Memory B cell (primary cell): ENCODE results near the gene ADORA2B.
"Not testable (repeated sequence)": the region's sequence is repeated elsewhere in the genome, so short reads cannot be mapped to it uniquely, and the experiment has no call there.

Experiments
- ATAC-seq: fragments of 150-1000 bp; cut with Tn5 transposase; 2 replicates; pipeline ENCODE4 v1.10.0; 2021; ENCODE audit warnings: low read depth, mild to moderate bottlenecking, moderate library complexity
- DNase-seq, 2 donors: peaks; one replicate each; pipeline ENCODE4 v3.0.0; 2022; ENCODE audit warnings: low spot score in 2 of 2
- H3K27ac Mint-ChIP-seq: one replicate; pipeline ENCODE4 v1.8.0; 2022; ENCODE audit warnings: mild to moderate bottlenecking, moderate library complexity, mixed read lengths
- H3K27me3 Mint-ChIP-seq: one replicate; pipeline ENCODE4 v1.8.0; 2022; ENCODE audit warnings: mixed read lengths
- H3K36me3 Mint-ChIP-seq: one replicate; pipeline ENCODE4 v1.8.0; 2022; ENCODE audit warnings: mild to moderate bottlenecking, mixed read lengths
- H3K4me1 Mint-ChIP-seq: one replicate; pipeline ENCODE4 v1.8.0; 2022; ENCODE audit warnings: mixed read lengths
- H3K4me3 Mint-ChIP-seq: one replicate; pipeline ENCODE4 v1.8.0; 2022; ENCODE audit warnings: mild to moderate bottlenecking, moderate library complexity, mixed read lengths
- H3K9me3 Mint-ChIP-seq: one replicate; pipeline ENCODE4 v1.8.0; 2022; ENCODE audit warnings: mixed read lengths

ADORA2B gene

DNA sequence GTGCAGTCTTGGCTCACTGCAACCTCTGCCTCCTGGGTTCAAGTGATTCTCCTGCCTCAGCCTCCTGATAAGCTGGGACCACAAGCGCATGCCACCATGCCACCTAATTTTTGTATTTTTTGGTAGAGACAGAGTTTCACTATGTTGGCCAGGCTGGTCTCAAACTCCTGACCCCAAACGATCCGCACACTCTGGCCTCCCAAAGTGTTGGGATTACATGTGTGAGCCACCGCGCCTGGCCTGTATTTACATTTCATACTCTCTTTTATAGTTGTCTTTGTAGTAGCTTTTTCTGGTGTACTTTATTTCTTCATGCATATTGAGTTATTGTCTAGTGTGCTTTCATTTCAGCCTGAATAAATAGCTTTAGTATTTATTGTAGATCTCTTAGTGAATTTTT lies 10.1 kb upstream of the ADORA2B start:
- Mint-ChIP-seq H3K4me1 (no peaks in the 10 kb centered on the region), H3K36me3 (no peaks in the 10 kb centered on the region), H3K4me3 (no peak overlapping the region), H3K27ac (no peak overlapping the region), H3K9me3 (peaks cover 1% of the 10 kb centered on the region), H3K27me3 (peaks cover 2% of the 10 kb centered on the region)
- no peak for DNase-seq
- ATAC-seq = no peak

DNA sequence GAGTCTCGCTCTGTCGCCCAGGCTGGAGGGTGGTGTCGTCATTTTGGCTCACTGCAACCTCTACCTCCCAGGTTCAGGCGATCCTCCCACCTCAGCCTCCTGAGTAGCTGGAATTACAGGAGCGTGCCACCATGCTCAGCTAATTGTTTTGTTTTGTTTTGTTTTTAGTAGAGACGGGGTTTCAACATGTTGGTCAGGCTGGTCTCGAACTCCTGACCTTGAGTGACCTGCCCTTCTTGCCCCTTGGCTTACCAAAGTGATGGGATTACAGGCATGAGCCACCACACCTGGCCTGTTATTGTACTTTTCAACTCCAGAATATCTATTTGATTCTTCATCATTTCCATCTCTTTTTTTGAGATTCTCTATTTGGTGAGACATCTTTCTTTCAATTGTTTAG lies 9.0 kb upstream of the ADORA2B start:
- peaks cover 4% of the 10 kb centered on the region for H3K27me3 Mint-ChIP-seq
- no peak overlapping the region for H3K4me3 Mint-ChIP-seq
- no peaks in the 10 kb centered on the region for H3K36me3 Mint-ChIP-seq
- H3K27ac Mint-ChIP-seq = no peak overlapping the region
- ATAC-seq (no peak), DNase-seq (no peak)
- H3K4me1 Mint-ChIP-seq = no peaks in the 10 kb centered on the region
- H3K9me3 Mint-ChIP-seq = peaks cover 1% of the 10 kb centered on the region

DNA sequence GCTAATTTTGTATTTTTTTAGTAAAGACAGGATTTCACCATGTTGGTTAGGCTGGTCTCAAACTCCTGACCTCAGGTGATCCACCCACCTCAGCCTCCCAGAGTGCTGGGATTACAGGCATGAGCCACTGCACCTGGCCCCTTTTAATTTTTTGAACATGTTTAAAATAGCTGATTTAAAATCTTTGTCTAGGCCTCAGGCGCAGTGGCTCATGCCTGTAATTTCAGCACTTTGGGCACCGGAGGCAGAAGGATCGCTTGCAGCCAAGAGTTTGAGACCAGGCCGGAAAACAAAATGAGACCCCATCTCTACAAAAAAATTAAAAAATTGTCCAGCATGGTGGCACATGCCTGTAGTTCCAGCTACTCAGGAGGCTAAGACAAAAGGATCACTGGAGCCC lies 8.4 kb upstream of the ADORA2B start:
- not testable (repeated sequence) for H3K36me3 Mint-ChIP-seq, H3K9me3 Mint-ChIP-seq, DNase-seq

DNA sequence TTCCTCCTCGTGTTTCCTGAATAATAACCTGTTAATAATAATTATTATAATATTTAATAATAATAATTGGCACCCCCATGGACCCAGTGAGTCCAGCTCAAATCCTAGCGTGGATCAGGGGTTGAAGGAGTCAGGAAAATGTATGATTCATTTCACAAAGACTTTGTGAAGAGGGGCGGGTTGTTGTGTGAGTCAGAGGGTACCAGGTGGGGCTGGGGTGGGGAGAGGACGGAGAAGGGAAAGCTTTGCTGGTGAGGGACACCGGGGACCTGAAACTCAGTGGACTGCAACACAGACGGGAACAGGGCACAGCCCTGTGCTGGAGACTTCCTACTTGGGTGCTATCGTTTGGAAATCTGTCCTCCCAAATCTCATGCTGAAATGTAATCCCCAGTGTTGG lies 3.1 kb upstream of the ADORA2B start:
- Mint-ChIP-seq H3K4me1 (peaks cover 9% of the 10 kb centered on the region), H3K36me3 (no peaks in the 10 kb centered on the region), H3K4me3 (no peak overlapping the region), H3K27ac (no peak overlapping the region), H3K9me3 (peaks cover 1% of the 10 kb centered on the region), H3K27me3 (peaks cover 24% of the 10 kb centered on the region)
- DNase-seq (no peak), ATAC-seq (no peak)

More for the DNA sequence above, 8.4 kb upstream of the ADORA2B start:
- ATAC-seq, H3K4me3 Mint-ChIP-seq, H3K27ac Mint-ChIP-seq, H3K4me1 Mint-ChIP-seq, H3K27me3 Mint-ChIP-seq: not testable (repeated sequence)

DNA sequence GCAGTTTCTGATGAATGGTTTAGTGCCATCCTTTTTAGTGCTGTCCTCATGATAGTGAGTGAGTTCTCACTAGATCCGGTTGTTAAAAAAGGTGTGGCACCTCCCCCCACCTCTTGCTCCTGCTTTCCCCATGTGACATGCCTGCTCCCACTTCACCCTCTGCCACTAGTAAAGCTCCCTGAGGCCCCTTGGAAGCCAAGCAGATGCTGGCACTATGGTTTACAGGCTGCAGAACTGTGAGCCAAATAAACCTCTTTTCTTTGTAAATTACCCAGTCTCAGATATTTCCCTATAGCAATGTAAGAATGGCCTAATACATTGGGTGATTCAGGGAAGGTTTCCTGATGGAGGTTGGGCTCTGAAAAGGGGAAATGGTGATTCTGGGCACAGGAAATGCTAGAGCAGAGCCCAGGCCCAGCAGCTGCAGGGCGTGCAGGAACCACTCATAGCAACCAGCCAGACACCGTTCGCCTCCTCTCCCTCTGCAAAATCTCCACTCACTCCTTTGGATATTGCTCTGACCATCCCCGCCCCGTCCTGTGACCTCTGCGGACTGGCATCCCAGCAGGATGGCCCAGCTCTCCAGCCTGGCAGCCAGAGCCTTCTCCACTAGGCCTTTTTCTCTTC lies 2.6 kb upstream of the ADORA2B start:
- Mint-ChIP-seq H3K4me3 (no peak overlapping the region), H3K27me3 (peaks cover 24% of the 10 kb centered on the region)
- no peak for DNase-seq

DNA sequence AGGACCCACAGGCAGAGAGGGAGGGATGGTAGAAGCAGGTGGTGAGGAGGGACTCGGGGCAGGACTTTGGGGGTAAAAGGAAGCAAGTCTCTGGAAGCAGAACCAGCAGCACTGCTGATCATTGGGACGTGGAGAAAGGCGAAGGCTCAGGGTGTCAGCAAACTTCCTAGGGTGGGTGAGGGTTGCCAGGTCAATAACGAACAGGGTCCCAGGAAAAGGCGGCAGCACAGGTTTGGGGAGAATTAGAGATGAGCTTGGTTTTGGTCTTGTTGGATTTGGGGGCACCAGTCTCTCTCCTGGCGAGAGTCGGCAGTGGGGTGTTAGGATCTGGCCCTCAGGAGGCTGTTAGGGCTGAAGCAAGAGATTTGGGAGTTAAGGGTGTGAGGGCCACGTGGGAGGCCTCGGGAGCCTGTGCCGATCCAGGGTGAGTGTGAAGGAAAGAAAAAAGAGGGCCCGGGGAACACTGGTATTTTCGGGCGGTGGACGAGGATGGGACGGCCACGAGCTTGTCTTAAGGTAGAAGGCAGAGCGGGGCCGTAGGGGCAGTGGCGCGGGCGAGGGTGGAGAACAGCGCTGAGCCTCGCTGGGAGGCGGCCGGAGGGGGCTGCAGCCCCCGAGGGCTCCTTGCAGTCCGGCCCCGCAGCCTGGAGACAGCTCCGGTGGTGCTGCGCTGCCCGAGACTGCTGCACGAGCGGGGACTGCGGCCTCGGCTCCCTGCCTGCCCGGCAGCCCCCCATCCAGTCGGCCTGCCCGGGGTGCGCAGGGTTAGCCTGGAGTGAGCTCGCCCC lies 765 bp upstream of the ADORA2B start:
- Mint-ChIP-seq H3K27ac (no peak overlapping the region), H3K4me1 (peaks cover 9% of the 10 kb centered on the region), H3K4me3 (peak overlapping the region; percentile 84), H3K27me3 (peaks cover 23% of the 10 kb centered on the region), H3K9me3 (no peaks in the 10 kb centered on the region), H3K36me3 (no peaks in the 10 kb centered on the region)
- DNase-seq (no peak), ATAC-seq (peak; percentile 39)

More for the DNA sequence above, 2.6 kb upstream of the ADORA2B start:
- no peaks in the 10 kb centered on the region for H3K36me3 Mint-ChIP-seq
- ATAC-seq = no peak
- peaks cover 9% of the 10 kb centered on the region for H3K4me1 Mint-ChIP-seq
- H3K27ac Mint-ChIP-seq = no peak overlapping the region
- peaks cover 1% of the 10 kb centered on the region for H3K9me3 Mint-ChIP-seq

DNA sequence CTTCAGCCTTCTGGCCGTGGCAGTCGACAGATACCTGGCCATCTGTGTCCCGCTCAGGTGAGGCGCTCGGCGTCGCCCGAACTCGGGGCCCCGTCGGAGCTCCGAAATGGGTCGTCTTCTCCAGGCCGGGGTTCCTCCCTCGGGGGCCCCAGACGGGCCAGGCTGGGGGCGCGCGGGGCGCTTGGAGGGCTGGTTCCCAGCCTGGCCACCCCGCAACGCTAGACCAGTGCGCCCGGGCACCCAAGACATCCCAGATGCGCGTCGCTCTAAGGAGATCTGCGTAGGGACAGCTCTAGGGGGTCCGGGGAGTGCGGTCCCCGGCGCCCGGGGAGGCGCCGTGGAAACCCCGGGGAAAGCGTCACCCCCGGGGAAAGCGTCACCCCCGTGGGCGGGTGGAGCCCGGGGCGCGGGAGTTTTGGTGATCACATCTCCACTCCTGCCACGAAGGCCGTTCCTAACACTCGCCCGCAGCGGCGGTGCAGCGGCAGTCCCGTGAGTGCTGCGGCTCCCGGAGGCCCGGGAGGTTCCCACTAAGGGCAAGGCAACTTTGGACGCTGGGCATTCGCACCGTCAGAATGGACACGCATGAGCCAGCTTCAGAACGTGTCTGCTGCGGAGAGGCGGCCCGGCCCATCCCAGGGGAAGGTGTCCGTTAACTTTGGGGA lies 729 bp downstream of the ADORA2B start:
- H3K27ac Mint-ChIP-seq = no peak overlapping the region
- H3K4me1 Mint-ChIP-seq = peaks cover 9% of the 10 kb centered on the region
- no peaks in the 10 kb centered on the region for H3K36me3 Mint-ChIP-seq
- DNase-seq (no peak), ATAC-seq (peak; percentile 27)
- peaks cover 22% of the 10 kb centered on the region for H3K27me3 Mint-ChIP-seq
- H3K4me3 Mint-ChIP-seq = peak overlapping the region; percentile 73
- no peaks in the 10 kb centered on the region for H3K9me3 Mint-ChIP-seq

DNA sequence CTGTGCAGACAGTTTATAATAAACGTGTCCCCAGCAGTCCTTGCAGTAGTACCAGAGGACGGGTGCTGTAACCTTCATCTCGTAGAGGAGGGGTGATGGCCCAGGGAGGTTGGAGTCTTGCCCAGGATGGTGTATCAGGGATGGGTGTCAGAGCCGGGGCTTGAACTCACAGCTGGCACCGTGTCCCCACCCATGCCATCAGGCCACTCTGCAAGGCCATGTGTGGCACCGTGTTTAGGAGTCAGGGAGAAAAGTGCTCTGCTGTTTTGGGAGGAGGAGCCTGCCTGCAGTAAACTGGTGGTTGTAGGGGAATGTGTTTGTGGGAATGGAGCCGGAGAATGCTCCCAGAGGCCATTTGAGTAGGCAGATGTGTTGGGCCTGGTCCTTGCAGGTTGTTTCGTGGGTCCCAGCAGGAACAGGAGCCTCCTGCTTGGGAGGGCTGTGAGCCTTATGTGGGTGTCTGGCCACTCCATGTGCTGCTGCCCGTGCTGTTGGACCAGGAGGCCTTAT lies 1.7 kb downstream of the ADORA2B start:
- no peak for ATAC-seq
- Mint-ChIP-seq H3K4me1 (peaks cover 9% of the 10 kb centered on the region), H3K27me3 (peaks cover 22% of the 10 kb centered on the region), H3K36me3 (no peaks in the 10 kb centered on the region), H3K27ac (no peak overlapping the region), H3K9me3 (no peaks in the 10 kb centered on the region), H3K4me3 (no peak overlapping the region)
- no peak for DNase-seq

DNA sequence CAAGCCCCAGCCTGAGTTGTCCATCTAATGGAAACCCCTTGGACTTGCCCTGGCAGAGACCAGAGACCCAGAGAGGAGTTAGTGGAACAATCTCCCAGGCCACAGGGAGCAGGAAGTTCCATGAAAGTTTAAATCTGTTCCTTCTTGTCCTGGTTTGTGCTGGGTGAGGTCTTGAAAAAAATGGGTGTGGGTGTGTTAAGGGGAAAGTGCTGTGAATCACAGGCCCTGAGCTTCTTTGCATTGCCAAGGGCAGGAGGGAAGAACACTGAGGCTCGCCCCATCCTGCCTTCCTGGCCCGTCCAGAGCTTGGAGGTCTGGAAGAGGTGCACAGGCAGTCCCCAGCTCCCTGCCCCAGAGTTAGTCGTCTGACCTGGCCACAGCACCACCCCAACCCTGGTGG lies 2.3 kb downstream of the ADORA2B start:
- no peaks in the 10 kb centered on the region for H3K9me3 Mint-ChIP-seq
- no peak overlapping the region for H3K27ac Mint-ChIP-seq
- DNase-seq (no peak), ATAC-seq (no peak)
- peaks cover 22% of the 10 kb centered on the region for H3K27me3 Mint-ChIP-seq
- H3K36me3 Mint-ChIP-seq = no peaks in the 10 kb centered on the region
- no peak overlapping the region for H3K4me3 Mint-ChIP-seq
- peaks cover 9% of the 10 kb centered on the region for H3K4me1 Mint-ChIP-seq

DNA sequence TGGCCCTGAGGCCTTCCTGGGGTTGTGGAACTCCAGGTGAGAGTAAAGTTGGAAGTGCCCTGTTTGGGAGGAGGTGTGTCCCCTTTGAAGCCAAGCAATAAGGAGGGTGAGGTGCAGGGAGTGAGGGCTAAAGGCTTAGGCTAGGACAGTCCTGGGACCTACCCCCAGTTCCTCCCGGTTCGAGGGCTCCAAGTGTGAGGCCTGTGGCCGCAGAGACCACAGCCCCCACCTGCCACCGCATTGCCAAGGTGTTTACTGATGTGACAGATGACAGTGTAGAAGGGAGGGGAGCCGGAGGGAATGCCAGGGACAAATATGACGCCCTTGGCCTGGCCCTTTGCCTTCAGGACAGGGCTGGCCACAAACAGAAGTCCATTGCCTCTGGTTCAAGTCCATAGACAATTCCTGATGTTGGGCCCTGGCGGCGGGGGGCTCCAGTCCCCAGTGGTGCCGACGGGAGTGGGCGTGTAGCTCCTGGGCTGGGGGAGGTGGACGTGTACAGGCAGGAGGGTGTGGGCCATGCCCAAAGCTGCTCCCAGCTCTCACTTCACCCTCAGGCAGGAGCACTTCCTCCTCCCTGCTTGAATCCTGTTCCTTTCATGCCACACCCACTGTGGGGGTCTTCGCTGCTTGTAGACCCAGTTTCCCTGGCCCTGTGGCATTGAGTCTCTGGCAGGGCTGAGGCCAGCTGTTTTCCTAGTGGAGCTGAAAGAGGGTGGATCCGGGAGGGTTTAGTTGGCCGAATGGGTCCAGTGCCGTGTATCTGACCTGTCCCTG lies 3.2 kb downstream of the ADORA2B start:
- ATAC-seq (no peak), DNase-seq (no peak)
- Mint-ChIP-seq H3K36me3 (no peaks in the 10 kb centered on the region), H3K4me1 (peaks cover 9% of the 10 kb centered on the region), H3K27me3 (peaks cover 21% of the 10 kb centered on the region), H3K27ac (no peak overlapping the region), H3K9me3 (no peaks in the 10 kb centered on the region), H3K4me3 (no peak overlapping the region)

DNA sequence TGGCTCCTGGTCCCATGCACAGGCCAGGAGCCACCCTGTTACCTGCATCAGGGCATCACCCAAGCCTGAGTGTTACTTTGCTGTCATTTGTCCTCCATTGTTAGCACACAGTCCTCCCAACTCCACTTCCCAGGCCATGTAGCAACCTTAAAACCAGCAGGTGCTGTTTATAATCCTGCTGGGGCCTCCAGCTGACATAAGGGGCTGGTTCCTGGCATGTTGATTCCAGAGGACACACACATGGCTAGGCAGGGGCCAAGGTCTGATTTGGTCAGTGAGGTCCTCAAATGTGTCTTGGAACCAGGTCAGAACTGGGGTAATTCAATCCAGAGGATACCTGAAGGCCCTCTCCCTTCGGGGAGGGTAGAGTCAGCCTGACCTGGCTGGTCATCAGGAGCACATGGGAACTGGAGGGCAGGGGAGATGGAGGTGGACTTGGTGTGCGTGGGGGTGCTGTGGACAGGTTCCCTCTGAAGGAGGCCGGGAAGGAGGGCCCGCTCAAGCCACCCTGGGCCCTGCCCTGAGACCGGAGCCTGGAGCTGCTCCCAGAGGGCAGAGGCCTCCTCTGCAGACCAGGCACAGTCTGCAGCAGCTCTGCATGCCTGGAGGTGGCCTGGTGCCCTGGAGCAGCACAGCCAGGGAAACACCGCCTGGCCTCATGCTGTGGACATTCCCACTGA lies 6.6 kb downstream of the ADORA2B start:
- no peak for DNase-seq
- Mint-ChIP-seq H3K27me3 (peaks cover 11% of the 10 kb centered on the region), H3K36me3 (no peaks in the 10 kb centered on the region), H3K4me3 (no peak overlapping the region), H3K9me3 (no peaks in the 10 kb centered on the region), H3K27ac (no peak overlapping the region), H3K4me1 (no peaks in the 10 kb centered on the region)
- no peak for ATAC-seq

DNA sequence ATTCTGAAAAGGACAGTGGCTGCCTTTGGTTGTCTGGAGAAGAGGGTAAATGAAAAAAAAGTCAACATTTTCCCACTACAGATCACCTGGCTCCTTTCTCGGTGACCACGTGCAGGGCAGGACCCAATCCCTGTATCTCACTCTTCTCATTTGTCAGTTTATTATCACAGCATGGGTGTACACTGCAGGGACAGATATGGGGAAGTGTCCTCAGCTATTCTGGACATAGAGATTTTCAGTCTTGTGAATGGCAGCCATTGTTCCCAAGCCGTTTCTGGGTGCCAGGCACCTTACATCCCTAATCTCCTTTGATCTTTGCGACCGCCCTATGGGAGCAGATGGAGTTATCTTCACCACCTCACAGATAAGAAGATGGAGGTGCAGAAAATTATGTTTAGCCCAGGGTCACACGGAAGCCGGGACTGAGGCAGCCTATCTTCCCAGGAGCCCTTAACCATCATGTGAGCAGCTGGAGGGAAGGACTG lies 7.2 kb downstream of the ADORA2B start:
- DNase-seq (no peak), ATAC-seq (no peak)
- Mint-ChIP-seq H3K36me3 (no peaks in the 10 kb centered on the region), H3K27ac (no peak overlapping the region), H3K4me3 (no peak overlapping the region), H3K27me3 (peaks cover 11% of the 10 kb centered on the region), H3K4me1 (no peaks in the 10 kb centered on the region), H3K9me3 (no peaks in the 10 kb centered on the region)
